HepG2 (cell line): ENCODE results near the gene CAMSAP1. TPM values are rescaled to one million over a fixed set of nuclear protein-coding genes. Genes with fewer than 3 reads are reported as not detected.
A peak's percentile ranks its signal among the peaks of the same experiment; 100 is the strongest.

ENCODE experiments used
- ARID2 ChIP-seq: sonication (generic); formaldehyde crosslinking; IDR thresholded peaks from 2 replicates; pipeline ENCODE4 v1.8.1; 2022; ENCODE audit warnings: mild to moderate bottlenecking, missing genetic modification reagents, borderline replicate concordance
- DMAP1 ChIP-seq: IDR thresholded peaks from 2 replicates; pipeline ENCODE4 v1.6.1; 2016
- HDAC1 ChIP-seq: sonication (generic); formaldehyde crosslinking; IDR thresholded peaks from 2 replicates; pipeline ENCODE4 v1.5.1; 2020; ENCODE audit warnings: mild to moderate bottlenecking, missing genetic modification reagents
- HMGXB4 ChIP-seq, 2 experiments: sonication (generic) in 1 of 2; formaldehyde crosslinking in 1 of 2; IDR thresholded peaks; 2 replicates each; pipeline versions ENCODE4 v1.4.0 to v1.6.1; 2018 to 2020; ENCODE audit warnings: missing genetic modification reagents in 2 of 2, borderline replicate concordance in 1 of 2, low read depth in 1 of 2, mild to moderate bottlenecking in 1 of 2, missing biosample characterization in 1 of 2
- HNRNPLL ChIP-seq: fragments of 200-400 bp; formaldehyde crosslinking; IDR thresholded peaks from 2 replicates; pipeline ENCODE4 v1.6.1; 2017; ENCODE audit warnings: mild to moderate bottlenecking, low read depth, low read length; ENCODE audit not compliant: poor library complexity, severe bottlenecking
- HOXA5 ChIP-seq: sonication (generic); formaldehyde crosslinking; IDR thresholded peaks from 2 replicates; pipeline ENCODE4 v1.4.0; 2020; ENCODE audit warnings: missing genetic modification reagents
- KAT8 ChIP-seq: IDR thresholded peaks from 2 replicates; pipeline ENCODE4 v1.6.1; 2016; ENCODE audit warnings: missing genetic modification reagents, missing compliant biosample characterization
- MAFG ChIP-seq: sonication (generic); formaldehyde crosslinking; IDR thresholded peaks from 2 replicates; pipeline ENCODE4 v1.5.1; 2020; ENCODE audit warnings: mild to moderate bottlenecking, missing genetic modification reagents
- MEIS2 ChIP-seq: sonication (generic); formaldehyde crosslinking; IDR thresholded peaks from 2 replicates; pipeline ENCODE4 v1.9.0; 2021; ENCODE audit warnings: mild to moderate bottlenecking, missing genetic modification reagents
- POLR2A ChIP-seq, 2 experiments: IDR thresholded peaks; 2 replicates each; pipeline ENCODE4 v1.6.1; 2011; ENCODE audit warnings: low read depth in 2 of 2, low read length in 2 of 2, mild to moderate bottlenecking in 1 of 2, moderate library complexity in 1 of 2; ENCODE audit not compliant: insufficient read depth in 1 of 2
- POLR2G ChIP-seq: fragments of 200-400 bp; formaldehyde crosslinking; IDR thresholded peaks from 2 replicates; pipeline ENCODE4 v1.6.1; 2018; ENCODE audit warnings: mild to moderate bottlenecking, low read depth, low read length, moderate library complexity
- SALL1 ChIP-seq: sonication (generic); formaldehyde crosslinking; IDR thresholded peaks from 2 replicates; pipeline ENCODE4 v1.8.0; 2022; ENCODE audit warnings: mild to moderate bottlenecking, missing genetic modification reagents
- SAP130 ChIP-seq: IDR thresholded peaks from 2 replicates; pipeline ENCODE4 v1.6.1; 2016; ENCODE audit warnings: low read depth
- TBX2 ChIP-seq: sonication (generic); formaldehyde crosslinking; IDR thresholded peaks from 2 replicates; pipeline ENCODE4 v1.5.0; 2020; ENCODE audit warnings: missing genetic modification reagents, mild to moderate bottlenecking, borderline replicate concordance
- ZNF12 ChIP-seq: sonication (generic); formaldehyde crosslinking; IDR thresholded peaks from 2 replicates; pipeline ENCODE4 v1.5.0; 2020; ENCODE audit warnings: missing genetic modification reagents
- ZNF180 ChIP-seq: sonication (generic); formaldehyde crosslinking; IDR thresholded peaks from 2 replicates; pipeline ENCODE4 v1.4.0; 2020; ENCODE audit warnings: low read depth, missing genetic modification reagents, borderline replicate concordance
- ZNF280B ChIP-seq: sonication (generic); formaldehyde crosslinking; IDR thresholded peaks from 2 replicates; pipeline ENCODE4 v1.5.0; 2020; ENCODE audit warnings: missing genetic modification reagents, mild to moderate bottlenecking, borderline replicate concordance
- ZNF431 ChIP-seq: sonication (generic); formaldehyde crosslinking; IDR thresholded peaks from 2 replicates; pipeline ENCODE4 v1.9.0; 2022; ENCODE audit warnings: missing genetic modification reagents, low read depth, mild to moderate bottlenecking, borderline replicate concordance
- ZNF446 ChIP-seq: sonication (generic); formaldehyde crosslinking; IDR thresholded peaks from 2 replicates; pipeline ENCODE4 v1.5.0; 2020; ENCODE audit warnings: mild to moderate bottlenecking, missing genetic modification reagents
- ZNF556 ChIP-seq: sonication (generic); formaldehyde crosslinking; IDR thresholded peaks from 2 replicates; pipeline ENCODE4 v1.4.0; 2020; ENCODE audit warnings: mild to moderate bottlenecking, missing genetic modification reagents, borderline replicate concordance
- ZNF747 ChIP-seq: sonication (generic); formaldehyde crosslinking; IDR thresholded peaks from 2 replicates; pipeline ENCODE4 v1.8.1; 2023; ENCODE audit warnings: missing genetic modification reagents, mild to moderate bottlenecking, borderline replicate concordance
- ZNF749 ChIP-seq: sonication (generic); formaldehyde crosslinking; IDR thresholded peaks from 2 replicates; pipeline ENCODE4 v1.8.0; 2022; ENCODE audit warnings: mild to moderate bottlenecking, missing genetic modification reagents, moderate library complexity, borderline replicate concordance
- polyA plus RNA-seq, 8 experiments: library from polyadenylated mRNA; depleted of rRNA in 3 of 8; stranded (reverse) in 7 of 8; unstranded in 1 of 8; fragments of >200 nt; fragmentation: Illumina TruSeq in 4 of 8; extraction: Trizol in 4 of 8; gene quantifications; 2 replicates each; pipeline versions ENCODE4 v1.2.1 to v1.2.3, GENCODE V29; 2011 to 2016; ENCODE audit warnings: low read depth in 4 of 8, missing spikeins in 1 of 8, mixed read lengths in 1 of 8; ENCODE audit not compliant: insufficient read depth in 1 of 8
- total RNA-seq, 5 experiments: library from RNA; depleted of rRNA; stranded (reverse); fragments of >200 nt; fragmentation: Illumina TruSeq; extraction: Trizol; gene quantifications; 2 replicates each; pipeline ENCODE4 v1.2.3, GENCODE V29; 2016; ENCODE audit warnings: low read depth in 1 of 5
- TF ChIP-seq, protein P1 (sequence below): IDR thresholded peaks from 2 replicates; pipeline ENCODE4 v1.6.1; 2016; ENCODE audit warnings: mild to moderate bottlenecking
- TF ChIP-seq, protein P2 (sequence below): sonication (generic); formaldehyde crosslinking; IDR thresholded peaks from 2 replicates; pipeline ENCODE4 v1.4.0; 2020; ENCODE audit warnings: missing genetic modification reagents

Gene CAMSAP1
- total and polyA plus RNA-seq, 2 of the 13 experiments (the other 11 are each of a cell fraction or from before 2014, with no cell fraction given) = 3.8 to 12.4 TPM

DNA sequence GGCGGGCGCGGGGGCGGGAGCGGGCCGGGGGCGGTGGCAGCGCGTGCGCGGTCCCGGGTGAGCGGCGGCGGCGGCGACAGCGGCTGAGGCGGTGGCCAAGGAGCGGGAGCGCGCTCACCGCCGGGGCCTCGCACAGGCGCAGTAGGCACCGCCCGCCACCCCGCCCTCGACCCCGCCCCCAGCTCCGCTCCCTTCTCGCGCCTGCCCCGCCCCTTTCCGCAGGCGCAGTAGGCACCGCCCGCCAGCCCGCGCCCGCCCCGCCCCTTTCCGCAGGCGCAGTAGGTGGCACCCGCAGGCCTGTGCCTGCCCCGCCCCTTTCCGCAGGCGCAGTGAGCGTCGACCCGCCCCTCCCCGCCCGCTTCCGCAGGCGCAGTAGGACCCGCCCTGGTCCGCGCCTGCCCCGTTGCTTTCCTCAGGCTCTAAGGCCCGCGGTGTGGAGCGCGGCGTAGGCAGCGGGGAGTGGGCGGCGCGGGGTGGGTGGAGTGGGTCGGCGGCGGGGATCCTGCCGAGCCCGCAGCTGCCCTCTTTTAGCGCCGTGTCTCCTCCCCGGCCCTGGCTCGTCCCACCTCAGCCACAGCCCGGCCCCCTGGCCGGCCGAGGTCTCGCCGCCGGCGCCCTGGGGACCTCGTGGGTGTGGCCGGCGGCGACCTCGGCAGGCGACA, at the start of gene CAMSAP1 (continued):
- TF ChIP-seq HMGXB4 (CRISPR knock-in tag; IDR thresholded peaks at IDR 0.05; ENCODE audit: borderline replicate concordance in 1 of 2, low read depth in 1 of 2) (peak; percentile 31 to 66; a peak in 1 of 4 replicates), ZNF556 (CRISPR knock-in tag) (peak; percentile 35; the same call in 1 of the 2 replicates), ZNF280B (0 out of 2 replicates have a peak, but pooled peaks have one; percentile 48), ZNF446 (CRISPR knock-in tag) (0 out of 2 replicates have a peak, but pooled peaks have one; percentile 62), ZNF747 (0 out of 2 replicates have a peak, but pooled peaks have one; percentile 19), HOXA5 (CRISPR knock-in tag) (peak; percentile 44; the same call in 1 of the 2 replicates), HNRNPLL (peak; percentile 77), TBX2 (CRISPR knock-in tag) (peak; percentile 50; the same call in 1 of the 2 replicates), MAFG (CRISPR knock-in tag) (no peak), SAP130 (peak; percentile 67), ARID2 (CRISPR knock-in tag) (no peak), POLR2A (IDR thresholded peaks at IDR 0.05; ENCODE audit: insufficient read depth in 1 of 2, low read depth in 2 of 2, low read length in 2 of 2) (peak; percentile 30 to 88; a peak in 3 of 4 replicates), POLR2G (peak; percentile 76), ZNF749 (CRISPR knock-in tag) (0 out of 2 replicates have a peak, but pooled peaks have one; percentile 30), MEIS2 (peak; percentile 33; the same call in 1 of the 2 replicates), ZNF12 (CRISPR knock-in tag) (no peak), ZNF180 (no peak), DMAP1 (0 out of 2 replicates have a peak, but pooled peaks have one; percentile 43), ZNF431 (no peak), SALL1 (CRISPR knock-in tag) (peak; percentile 39; the same call in 1 of the 2 replicates), HDAC1 (peak; percentile 65; the same call in 1 of the 2 replicates), KAT8 (CRISPR knock-in tag) (peak; percentile 66)
- TF ChIP-seq, protein P1, sequence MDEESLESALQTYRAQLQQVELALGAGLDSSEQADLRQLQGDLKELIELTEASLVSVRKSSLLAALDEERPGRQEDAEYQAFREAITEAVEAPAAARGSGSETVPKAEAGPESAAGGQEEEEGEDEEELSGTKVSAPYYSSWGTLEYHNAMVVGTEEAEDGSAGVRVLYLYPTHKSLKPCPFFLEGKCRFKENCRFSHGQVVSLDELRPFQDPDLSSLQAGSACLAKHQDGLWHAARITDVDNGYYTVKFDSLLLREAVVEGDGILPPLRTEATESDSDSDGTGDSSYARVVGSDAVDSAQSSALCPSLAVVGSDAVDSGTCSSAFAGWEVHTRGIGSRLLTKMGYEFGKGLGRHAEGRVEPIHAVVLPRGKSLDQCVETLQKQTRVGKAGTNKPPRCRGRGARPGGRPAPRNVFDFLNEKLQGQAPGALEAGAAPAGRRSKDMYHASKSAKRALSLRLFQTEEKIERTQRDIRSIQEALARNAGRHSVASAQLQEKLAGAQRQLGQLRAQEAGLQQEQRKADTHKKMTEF (CRISPR knock-in tag) = peak; percentile 76; the same call in 1 of the 2 replicates
- TF ChIP-seq, protein P2, sequence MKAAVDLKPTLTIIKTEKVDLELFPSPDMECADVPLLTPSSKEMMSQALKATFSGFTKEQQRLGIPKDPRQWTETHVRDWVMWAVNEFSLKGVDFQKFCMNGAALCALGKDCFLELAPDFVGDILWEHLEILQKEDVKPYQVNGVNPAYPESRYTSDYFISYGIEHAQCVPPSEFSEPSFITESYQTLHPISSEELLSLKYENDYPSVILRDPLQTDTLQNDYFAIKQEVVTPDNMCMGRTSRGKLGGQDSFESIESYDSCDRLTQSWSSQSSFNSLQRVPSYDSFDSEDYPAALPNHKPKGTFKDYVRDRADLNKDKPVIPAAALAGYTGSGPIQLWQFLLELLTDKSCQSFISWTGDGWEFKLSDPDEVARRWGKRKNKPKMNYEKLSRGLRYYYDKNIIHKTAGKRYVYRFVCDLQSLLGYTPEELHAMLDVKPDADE (CRISPR knock-in tag) = peak; percentile 56; the same call in 1 of the 2 replicates
